Breast epithelium (tissue), 4 donors: ENCODE measurements around the gene OCA2. TPM values are rescaled to one million over a fixed set of nuclear protein-coding genes. Genes with fewer than 3 reads are reported as not detected.
"Not testable (repeated sequence)": the region's sequence is repeated elsewhere in the genome, so short reads cannot be mapped to it uniquely, and the experiment has no call there.

Experiments
- DNase-seq, 2 donors: peaks; one replicate each; pipeline ENCODE4 v3.0.0-alpha.2; 2019; ENCODE audit warnings: low spot score in 2 of 2
- H3K27ac ChIP-seq, 2 donors: fragments of 200-600 bp; sonication (generic) in 1 of 2; one replicate each; pipeline ENCODE4 v1.5.1; 2016 to 2019; ENCODE audit warnings: mild to moderate bottlenecking in 1 of 2
- H3K27me3 ChIP-seq, 2 donors: fragments of 200-600 bp; sonication (generic) in 1 of 2; one replicate each; pipeline versions ENCODE4 v1.5.1 to v1.6.0; 2017 to 2019; ENCODE audit warnings: control low read depth in 1 of 2, mild to moderate bottlenecking in 1 of 2
- H3K36me3 ChIP-seq: fragments of 200-600 bp; one replicate; pipeline ENCODE4 v1.5.1; 2019
- H3K4me1 ChIP-seq, 2 donors: fragments of 200-600 bp; sonication (generic); one replicate each; pipeline ENCODE4 v1.5.1; 2016 to 2019; ENCODE audit warnings: control low read depth in 1 of 2
- H3K4me3 ChIP-seq, 3 donors: fragments of 200-600 bp; sonication (generic); 1 replicate in 2 of 3; 2 replicates in 1 of 3; pipeline ENCODE4 v1.5.1; 2016 to 2019; ENCODE audit warnings: mild to moderate bottlenecking in 3 of 3, moderate library complexity in 2 of 3
- H3K9me3 ChIP-seq, 2 donors: fragments of 200-600 bp; sonication (generic) in 1 of 2; one replicate each; pipeline ENCODE4 v1.5.1; 2016 to 2019; ENCODE audit warnings: control low read depth in 1 of 2
- CTCF ChIP-seq, 3 donors: fragments of 450-650 bp; IDR thresholded peaks; one replicate each; pipeline ENCODE4 v1.5.1; 2016 to 2017; ENCODE audit warnings: antibody characterized with exemption in 3 of 3, mild to moderate bottlenecking in 3 of 3, moderate library complexity in 3 of 3
- POLR2A ChIP-seq: fragments of 450-650 bp; IDR thresholded peaks from one replicate; pipeline ENCODE4 v1.6.1; 2016; ENCODE audit warnings: antibody characterized with exemption, mild to moderate bottlenecking, moderate library complexity
- POLR2AphosphoS5 ChIP-seq, 3 donors: sonication (generic); formaldehyde crosslinking; IDR thresholded peaks; one replicate each; pipeline ENCODE4 v1.6.1; 2017; ENCODE audit warnings: antibody characterized with exemption in 3 of 3
- intact Hi-C: fragments of 100-400 bp; cut with DNase I; formaldehyde crosslinking; loops from one replicate; pipeline ENCODE4 v1.15.1; 2023; ENCODE audit warnings: low total_unique reads
- total RNA-seq, 3 donors: library from RNA; depleted of rRNA; stranded (reverse); fragments of >200 nt; gene quantifications; one replicate each; pipeline ENCODE4 v1.1.0, GENCODE V29; 2016

The OCA2 gene
- total RNA-seq, 3 donors from 2014 or later: 0.59 to 0.80 (median 0.66) TPM

- Histone ChIP-seq H3K27ac (peak overlapping the region in 1 of 2 donors; percentile 29), H3K9me3 (no peaks in the 10 kb centered on the region), H3K4me3 (no peak overlapping the region), H3K4me1 (no peaks in the 10 kb centered on the region), H3K27me3 (no peaks in the 10 kb centered on the region), H3K36me3 (no peaks in the 10 kb centered on the region)
- intact Hi-C loops: no loop called here
- DNase-seq: peak; percentile 72 to 84
- peak in 2 of 3 donors; percentile 65 to 68 for TF ChIP-seq CTCF (IDR thresholded peaks at IDR 0.05)
- no peak for TF ChIP-seq POLR2A
These were observed 24.4 kb upstream of the OCA2 start for GRCh38 chr15:28123408-28124023.

- intact Hi-C loops: no loop called here
- H3K27ac ChIP-seq: peak overlapping the region; percentile 46 to 65
- H3K36me3 ChIP-seq: no peaks in the 10 kb centered on the region
- TF ChIP-seq POLR2AphosphoS5 (IDR thresholded peaks at IDR 0.05) (no peak), POLR2A (no peak), CTCF (IDR thresholded peaks at IDR 0.05) (no peak)
- H3K27me3 ChIP-seq: no peaks in the 10 kb centered on the region
- H3K4me1 ChIP-seq: no peaks in the 10 kb centered on the region
- H3K4me3 ChIP-seq: no peak overlapping the region
- H3K9me3 ChIP-seq: no peaks in the 10 kb centered on the region
- no peak for DNase-seq
These were observed 23.2 kb upstream of the OCA2 start for GRCh38 chr15:28122038-28122949.

GRCh38 chr15:28121577-28121976, 22.5 kb upstream of the OCA2 start:
- H3K36me3 ChIP-seq, H3K9me3 ChIP-seq, DNase-seq, H3K27me3 ChIP-seq, H3K27ac ChIP-seq, H3K4me3 ChIP-seq, intact Hi-C loops, H3K4me1 ChIP-seq: not testable (repeated sequence)

- no peak for TF ChIP-seq CTCF (IDR thresholded peaks at IDR 0.05)
- TF ChIP-seq POLR2A: no peak
- no peak for TF ChIP-seq POLR2AphosphoS5 (IDR thresholded peaks at IDR 0.05)
- Histone ChIP-seq H3K36me3 (no peaks in the 10 kb centered on the region), H3K9me3 (no peaks in the 10 kb centered on the region), H3K4me3 (no peak overlapping the region), H3K4me1 (no peaks in the 10 kb centered on the region), H3K27me3 (no peaks in the 10 kb centered on the region), H3K27ac (no peak overlapping the region)
- intact Hi-C loops: no loop called here
- DNase-seq: no peak
These were observed 21.2 kb upstream of the OCA2 start for GRCh38 chr15:28120359-28120640.

- Histone ChIP-seq H3K27me3 (no peaks in the 10 kb centered on the region), H3K4me3 (no peak overlapping the region), H3K9me3 (no peaks in the 10 kb centered on the region), H3K27ac (no peak overlapping the region), H3K4me1 (no peaks in the 10 kb centered on the region), H3K36me3 (no peaks in the 10 kb centered on the region)
- intact Hi-C loops: no loop called here
- DNase-seq: no peak
- TF ChIP-seq CTCF (IDR thresholded peaks at IDR 0.05) (no peak), POLR2AphosphoS5 (IDR thresholded peaks at IDR 0.05) (no peak), POLR2A (no peak)
These were observed 19.4 kb upstream of the OCA2 start for GRCh38 chr15:28118531-28118930.
